HTERT RPE-1 (cell line): Measurements from ENCODE around the gene PADI1.
"Not testable (repeated sequence)": the region's sequence is repeated elsewhere in the genome, so short reads cannot be mapped to it uniquely, and the experiment has no call there.

Experiments
- in situ Hi-C: fragments of 300-500 bp; cut with MboI; formaldehyde crosslinking; loops from 4 replicates; pipeline ENCODE4 v1.14.3; 2020; ENCODE audit warnings: low sequenced_read_pairs

Gene PADI1

GRCh38 chr1:17239420-17239819 is 34.5 kb downstream of the PADI1 start:
- in situ Hi-C loops: no loop called here

GRCh38 chr1:17241011-17241779 is 36.3 kb downstream of the PADI1 start:
- in situ Hi-C loops: not testable (repeated sequence)

GRCh38 chr1:17241780-17242074 is 36.8 kb downstream of the PADI1 start:
- in situ Hi-C loops: not testable (repeated sequence)

- in situ Hi-C loops: no loop called here
Measured at GRCh38 chr1:17243274-17243673, 38.3 kb downstream of the PADI1 start.

GRCh38 chr1:17244821-17245740 is 40.2 kb downstream of the PADI1 start:
- in situ Hi-C loops: no loop called here

- in situ Hi-C loops: no loop called here
Measured at GRCh38 chr1:17245816-17246325, 40.9 kb downstream of the PADI1 start.

- in situ Hi-C loops: no loop called here
Measured at GRCh38 chr1:17246971-17247370, 42.0 kb downstream of the PADI1 start.

- in situ Hi-C loops: no loop called here
Measured at GRCh38 chr1:17248781-17249180, 43.9 kb downstream of the PADI1 start, which contains the start of gene PADI3. Gene PADI3 (plus strand): TSS chr1:17249098. CDS start chr1:17249138, 40 bp downstream.

- in situ Hi-C loops: no loop called here
Measured at GRCh38 chr1:17250601-17251000, 45.7 kb downstream of the PADI1 start.

GRCh38 chr1:17251246-17251645 is 46.3 kb downstream of the PADI1 start:
- in situ Hi-C loops: no loop called here

GRCh38 chr1:17251701-17252376 is 46.9 kb downstream of the PADI1 start:
- in situ Hi-C loops: no loop called here

GRCh38 chr1:17255336-17255735 is 50.4 kb downstream of the PADI1 start:
- in situ Hi-C loops: no loop called here

GRCh38 chr1:17258116-17258757 is 53.3 kb downstream of the PADI1 start:
- in situ Hi-C loops: no loop called here

- in situ Hi-C loops: no loop called here
Measured at GRCh38 chr1:17258758-17259130, 53.8 kb downstream of the PADI1 start.

GRCh38 chr1:17259233-17259873 is 54.4 kb downstream of the PADI1 start:
- in situ Hi-C loops: no loop called here

GRCh38 chr1:17260264-17260663 is 55.3 kb downstream of the PADI1 start:
- in situ Hi-C loops: no loop called here

- in situ Hi-C loops: no loop called here
Measured at GRCh38 chr1:17260738-17261137, 55.8 kb downstream of the PADI1 start.

- in situ Hi-C loops: no loop called here
Measured at GRCh38 chr1:17263936-17264335, 59.0 kb downstream of the PADI1 start.

GRCh38 chr1:17264470-17264869 is 59.5 kb downstream of the PADI1 start:
- in situ Hi-C loops: no loop called here

GRCh38 chr1:17265162-17265561 is 60.2 kb downstream of the PADI1 start:
- in situ Hi-C loops: no loop called here
